HepG2 (cell line): ENCODE results near the gene RASAL1. TPM values are rescaled to one million over a fixed set of nuclear protein-coding genes. Genes with fewer than 3 reads are reported as not detected.

Experiments used
- ATAC-seq: fragments of 200-7000 bp; cut with Tn5 transposase; 3 replicates; pipeline ENCODE4 v1.9.1; 2020; ENCODE audit warnings: mild to moderate bottlenecking, moderate library complexity
- BruUV-seq: library from RNA; stranded (reverse); fragments of 400-500 nt; replicated peaks from 2 replicates; lab custom pipeline; 2021; lab: Mats Ljungman, UMichigan
- CTCF ChIA-PET: fragments of 300-600 bp; formaldehyde crosslinking; extraction: SDS; loops from one replicate; lab custom pipeline; 2021; ENCODE audit warnings: low total read pairs, inconsistent platforms, low intra/inter-chr PET ratio; lab: Yijun Ruan, JAX
- POLR2A ChIA-PET: fragments of 350-600 bp; sonication (Branson Sonifier 250); formaldehyde crosslinking; loops from one replicate; lab custom pipeline; 2020; ENCODE audit warnings: antibody characterized with exemption, inconsistent platforms; lab: Yijun Ruan, JAX
- DNase-seq: peaks from one replicate; pipeline ENCODE4 v3.0.0-alpha.2; 2015; ENCODE audit warnings: low spot score
- FAIRE-seq: peaks from 3 replicates; lab custom pipeline; 2011; peaks lifted over from hg19 to GRCh38; lab: Jason Lieb, UNC
- H2AFZ ChIP-seq: one replicate; pipeline ENCODE4 v1.6.1; 2011; ENCODE audit warnings: low read length, inconsistent platforms
- H3K27ac ChIP-seq: fragments of 300-600 bp; 3 replicates; pipeline ENCODE4 v1.8.0; 2011; ENCODE audit warnings: mixed run types, mild to moderate bottlenecking, mixed read lengths, low read length, inconsistent platforms; ENCODE audit not compliant: insufficient read depth; ENCODE audit errors: extremely low read length
- H3K27me3 ChIP-seq, 2 experiments: fragments of 200-600 bp in 1 of 2; 2 replicates in 1 of 2; 3 replicates in 1 of 2; pipeline versions ENCODE4 v1.6.0 to v1.8.0; 2011; ENCODE audit warnings: low read length in 2 of 2, mild to moderate bottlenecking in 2 of 2, moderate library complexity in 2 of 2, inconsistent platforms in 1 of 2; ENCODE audit not compliant: insufficient read depth in 2 of 2, control insufficient read depth in 1 of 2
- H3K36me3 ChIP-seq, 2 experiments: fragments of 200-600 bp in 1 of 2; replicated peaks in 1 of 2; 2 replicates in 1 of 2; 3 replicates in 1 of 2; pipeline versions ENCODE4 v1.5.1 to v1.8.0; 2011; ENCODE audit warnings: low read length in 2 of 2, inconsistent platforms in 1 of 2; ENCODE audit not compliant: insufficient read depth in 2 of 2, control insufficient read depth in 1 of 2
- H3K4me1 ChIP-seq: 2 replicates; pipeline ENCODE4 v1.5.1; 2012; ENCODE audit warnings: low read length, inconsistent platforms; ENCODE audit not compliant: insufficient read depth
- H3K4me2 ChIP-seq: 2 replicates; pipeline ENCODE4 v1.6.0; 2011; ENCODE audit warnings: low read depth, low read length, inconsistent platforms
- H3K4me3 ChIP-seq, 3 experiments: fragments of 200-600 bp in 1 of 3; sonication (generic), shearing (Covaris generic) in 1 of 3; replicated peaks in 1 of 3; 2 replicates each; pipeline ENCODE4 v1.5.1; 2011 to 2016; ENCODE audit warnings: low read length in 3 of 3, inconsistent platforms in 2 of 3, low read depth in 2 of 3, mild to moderate bottlenecking in 2 of 3, control low read depth in 1 of 3, mixed read lengths in 1 of 3; ENCODE audit not compliant: insufficient read depth in 1 of 3
- H3K79me2 ChIP-seq: one replicate; pipeline ENCODE4 v1.6.1; 2011; ENCODE audit warnings: low read length, inconsistent platforms; ENCODE audit not compliant: insufficient read depth
- H3K9ac ChIP-seq: 2 replicates; pipeline ENCODE4 v1.6.0; 2011; ENCODE audit warnings: mild to moderate bottlenecking, low read depth, low read length, inconsistent platforms; ENCODE audit not compliant: insufficient read depth
- H3K9me3 ChIP-seq: 2 replicates; pipeline ENCODE4 v1.5.1; 2012; ENCODE audit warnings: mild to moderate bottlenecking, low read length
- H4K20me1 ChIP-seq: 2 replicates; pipeline ENCODE4 v1.6.0; 2011; ENCODE audit warnings: inconsistent platforms, mild to moderate bottlenecking, low read length, moderate library complexity; ENCODE audit not compliant: insufficient read depth
- CCAR2 ChIP-seq: fragments of 200-400 bp; formaldehyde crosslinking; optimal IDR thresholded peaks from 2 replicates; pipeline ENCODE3; 2018; ENCODE audit warnings: low read depth, mild to moderate bottlenecking, low read length, moderate library complexity
- CREB3 ChIP-seq: sonication (generic); formaldehyde crosslinking; IDR thresholded peaks from 2 replicates; pipeline ENCODE4 v1.5.0; 2020; ENCODE audit warnings: missing genetic modification reagents
- DDIT3 ChIP-seq: sonication (generic); formaldehyde crosslinking; IDR thresholded peaks from 2 replicates; pipeline ENCODE4 v1.4.0; 2020; ENCODE audit warnings: mild to moderate bottlenecking, missing genetic modification reagents
- EZH2 ChIP-seq: conservative IDR thresholded peaks from 2 replicates; pipeline ENCODE4 v1.6.1; 2012; ENCODE audit warnings: mild to moderate bottlenecking, low read depth, low read length, moderate library complexity
- FIP1L1 ChIP-seq: fragments of 200-400 bp; formaldehyde crosslinking; IDR thresholded peaks from 2 replicates; pipeline ENCODE4 v1.6.1; 2018; ENCODE audit warnings: low read depth, mild to moderate bottlenecking, low read length, moderate library complexity, borderline replicate concordance; ENCODE audit not compliant: insufficient read depth
- FOSL1 ChIP-seq: sonication (generic); formaldehyde crosslinking; IDR thresholded peaks from 2 replicates; pipeline ENCODE4 v1.9.0; 2021; ENCODE audit warnings: missing genetic modification reagents, borderline replicate concordance
- GABPB1 ChIP-seq: IDR thresholded peaks from 2 replicates; pipeline ENCODE4 v1.6.1; 2016; ENCODE audit warnings: mild to moderate bottlenecking, missing genetic modification reagents, moderate library complexity, missing compliant biosample characterization
- MATR3 ChIP-seq: sonication (generic); formaldehyde crosslinking; IDR thresholded peaks from 2 replicates; pipeline ENCODE4 v1.4.0; 2020; ENCODE audit warnings: missing genetic modification reagents
- MYC ChIP-seq: sonication (generic); formaldehyde crosslinking; IDR thresholded peaks from 2 replicates; pipeline ENCODE4 v1.9.0; 2021; ENCODE audit warnings: missing genetic modification reagents, borderline replicate concordance
- POLR2AphosphoS5 ChIP-seq: IDR thresholded peaks from 2 replicates; pipeline ENCODE4 v1.6.1; 2012; ENCODE audit warnings: low read depth, low read length
- RNF219 ChIP-seq: sonication (generic); formaldehyde crosslinking; IDR thresholded peaks from 2 replicates; pipeline ENCODE4 v1.5.0; 2020; ENCODE audit warnings: mild to moderate bottlenecking, missing genetic modification reagents
- ZFP41 ChIP-seq: sonication (generic); formaldehyde crosslinking; IDR thresholded peaks from 2 replicates; pipeline ENCODE4 v1.4.0; 2020; ENCODE audit warnings: mild to moderate bottlenecking, missing genetic modification reagents, borderline replicate concordance
- ZMYM3 ChIP-seq: sonication (generic); formaldehyde crosslinking; IDR thresholded peaks from 2 replicates; pipeline ENCODE4 v1.5.1; 2020; ENCODE audit warnings: mild to moderate bottlenecking, missing genetic modification reagents
- ZNF10 ChIP-seq: sonication (generic); formaldehyde crosslinking; IDR thresholded peaks from 2 replicates; pipeline ENCODE4 v1.4.0; 2020; ENCODE audit warnings: mild to moderate bottlenecking, low read depth, missing genetic modification reagents, borderline replicate concordance
- ZNF101 ChIP-seq: sonication (generic); formaldehyde crosslinking; IDR thresholded peaks from 2 replicates; pipeline ENCODE4 v1.4.0; 2020; ENCODE audit warnings: mild to moderate bottlenecking, low read depth, missing genetic modification reagents, borderline replicate concordance
- ZNF160 ChIP-seq: sonication (generic); formaldehyde crosslinking; IDR thresholded peaks from 2 replicates; pipeline ENCODE4 v1.8.0; 2022; ENCODE audit warnings: mild to moderate bottlenecking, inconsistent platforms, missing genetic modification reagents
- ZNF629 ChIP-seq: sonication (generic); formaldehyde crosslinking; conservative IDR thresholded peaks from 2 replicates; pipeline ENCODE4 v1.5.0; 2020; ENCODE audit warnings: missing genetic modification reagents
- WGBS: methylation state at CpG from one replicate; pipeline ENCODE4 v1.1.6; 2017; ENCODE audit warnings: low lambda C conversion rate; 5-methylcytosine and 5-hydroxymethylcytosine counted together
- in situ Hi-C: cut with HindIII; loops from 2 replicates; pipeline ENCODE4 v1.10.0; 2017; ENCODE audit warnings: low pct_unique_long_range_greater_than_20kb; ENCODE audit not compliant: extremely low pct_ligation_motif_present
- intact Hi-C: fragments of 100-400 bp; cut with micrococcal nuclease; formaldehyde crosslinking; loops from one replicate; pipeline ENCODE4 v1.10.0; 2022; ENCODE audit not compliant: unreplicated experiment
- polyA plus RNA-seq, 8 experiments: library from polyadenylated mRNA; depleted of rRNA in 3 of 8; stranded (reverse) in 7 of 8; unstranded in 1 of 8; fragments of >200 nt; fragmentation: Illumina TruSeq in 4 of 8; extraction: Trizol in 4 of 8; gene quantifications; 2 replicates each; pipeline versions ENCODE4 v1.2.1 to v1.2.3, GENCODE V29; 2011 to 2016; ENCODE audit warnings: low read depth in 4 of 8, missing spikeins in 1 of 8, mixed read lengths in 1 of 8; ENCODE audit not compliant: insufficient read depth in 1 of 8
- total RNA-seq, 5 experiments: library from RNA; depleted of rRNA; stranded (reverse); fragments of >200 nt; fragmentation: Illumina TruSeq; extraction: Trizol; gene quantifications; 2 replicates each; pipeline ENCODE4 v1.2.3, GENCODE V29; 2016; ENCODE audit warnings: low read depth in 1 of 5

The RASAL1 gene
- total and polyA plus RNA-seq, 2 of the 13 experiments (the other 11 are each of a cell fraction or from before 2014, with no cell fraction given) = not detected

GRCh38 chr12:113181975-113182374 lies 46.4 kb upstream of the RASAL1 start:
- Histone ChIP-seq H3K4me2 (no peak overlapping the region), H3K36me3 (peaks cover 27 to 50% of the 10 kb centered on the region in 2 experiments; a peak in 4 of 5 replicates), H2AFZ (no peak overlapping the region), H3K27ac (no peak overlapping the region), H3K4me1 (peaks cover 28% of the 10 kb centered on the region), H3K4me3 (no peak overlapping the region), H3K27me3 (no peaks in the 10 kb centered on the region), H3K79me2 (peaks cover 40% of the 10 kb centered on the region), H4K20me1 (no peaks in the 10 kb centered on the region; the same call in 1 of the 2 replicates), H3K9ac (no peak overlapping the region), H3K9me3 (no peaks in the 10 kb centered on the region)
- ChIA-PET CTCF (no interaction called here), POLR2A (no interaction called here)
- in situ Hi-C loops = no loop called here
- intact Hi-C loops = no loop called here
- FAIRE-seq (no peak), DNase-seq (no peak), ATAC-seq (no peak)
- TF ChIP-seq ZNF160 (CRISPR knock-in tag) = no peak
- peak; percentile 90 for TF ChIP-seq ZNF629
- 0 out of 2 replicates have a peak, but pooled peaks have one; percentile 33 for TF ChIP-seq ZMYM3
- no peak for TF ChIP-seq FIP1L1
- BruUV-seq = no TSS peak
- WGBS = 94% methylated on average over 3 of the region's 3 CpGs

GRCh38 chr12:113180333-113180732 lies 44.8 kb upstream of the RASAL1 start:
- Histone ChIP-seq H3K4me2 (no peak overlapping the region), H3K4me3 (no peak overlapping the region), H2AFZ (no peak overlapping the region), H3K9ac (no peak overlapping the region), H4K20me1 (no peaks in the 10 kb centered on the region; the same call in 1 of the 2 replicates), H3K4me1 (peaks cover 18% of the 10 kb centered on the region), H3K27me3 (no peaks in the 10 kb centered on the region), H3K9me3 (no peaks in the 10 kb centered on the region), H3K36me3 (peaks cover 32 to 55% of the 10 kb centered on the region in 2 experiments; a peak in 4 of 5 replicates), H3K27ac (no peak overlapping the region), H3K79me2 (peaks cover 28% of the 10 kb centered on the region)
- no peak for DNase-seq
- in situ Hi-C loops (no loop called here), intact Hi-C loops (no loop called here)
- no peak for FAIRE-seq
- CTCF ChIA-PET = no interaction called here
- POLR2A ChIA-PET = no interaction called here
- BruUV-seq = no TSS peak
- WGBS = 98% methylated on average over 2 of the region's 4 CpGs
- ATAC-seq = no peak
- TF ChIP-seq MYC = no peak
- TF ChIP-seq MATR3 = no peak
- no peak for TF ChIP-seq CREB3 (CRISPR knock-in tag)
- TF ChIP-seq EZH2 = no peak
- no peak for TF ChIP-seq CCAR2
- no peak for TF ChIP-seq DDIT3 (CRISPR knock-in tag)
- no peak for TF ChIP-seq POLR2AphosphoS5
- TF ChIP-seq ZNF101 (CRISPR knock-in tag) = no peak
- no peak for TF ChIP-seq ZFP41 (CRISPR knock-in tag)
- no peak for TF ChIP-seq ZNF10 (CRISPR knock-in tag)
- no peak for TF ChIP-seq RNF219
- TF ChIP-seq FOSL1 = no peak
- TF ChIP-seq GABPB1 (CRISPR knock-in tag) = no peak
